Measurements from ENCODE around the gene UXS1. TPM values are rescaled to one million over a fixed set of nuclear protein-coding genes. Genes with fewer than 3 reads are reported as not detected.

UXS1 gene
- polyA plus RNA-seq, 1 donor: 43.0 TPM

GRCh38 chr2:106085181-106085940 is 108.7 kb downstream of the UXS1 start:
- DNase-seq: peak; percentile 38 to 59
- Histone ChIP-seq H3K9me3 (ENCODE audit: control insufficient read depth, low read depth, low read length) (no peaks in the 10 kb centered on the region), H3K27me3 (ENCODE audit: control insufficient read depth, insufficient read depth, low read length) (no peaks in the 10 kb centered on the region), H3K27ac (ENCODE audit: low read length) (no peak overlapping the region), H3K4me3 (ENCODE audit: low read length) (no peak overlapping the region), H3K36me3 (ENCODE audit: control insufficient read depth, insufficient read depth, low read length) (no peaks in the 10 kb centered on the region), H3K4me1 (ENCODE audit: control insufficient read depth, insufficient read depth, low read length) (no peaks in the 10 kb centered on the region)
- WGBS (ENCODE audit: insufficient coverage, low lambda C conversion rate): 50% methylated on average over 2 of the region's 9 CpGs

GRCh38 chr2:106080959-106081358 is 113.1 kb downstream of the UXS1 start:
- H3K36me3 ChIP-seq (ENCODE audit: control insufficient read depth, insufficient read depth, low read length): no peaks in the 10 kb centered on the region
- H3K27me3 ChIP-seq (ENCODE audit: control insufficient read depth, insufficient read depth, low read length): no peaks in the 10 kb centered on the region

GRCh38 chr2:106078096-106078495 is 116.0 kb downstream of the UXS1 start:
- Histone ChIP-seq H3K27ac (ENCODE audit: low read length) (no peak overlapping the region), H3K27me3 (ENCODE audit: control insufficient read depth, insufficient read depth, low read length) (no peaks in the 10 kb centered on the region), H3K4me3 (ENCODE audit: low read length) (no peak overlapping the region), H3K36me3 (ENCODE audit: control insufficient read depth, insufficient read depth, low read length) (no peaks in the 10 kb centered on the region), H3K4me1 (ENCODE audit: control insufficient read depth, insufficient read depth, low read length) (no peaks in the 10 kb centered on the region), H3K9me3 (ENCODE audit: control insufficient read depth, low read depth, low read length) (no peaks in the 10 kb centered on the region)
- no CpG with 5 or more reads among the region's 5 CpGs for WGBS (ENCODE audit: insufficient coverage, low lambda C conversion rate)
- DNase-seq: no peak

More at GRCh38 chr2:106080959-106081358, 113.1 kb downstream of the UXS1 start:
- WGBS (ENCODE audit: insufficient coverage, low lambda C conversion rate): 83% methylated on average over 1 of the region's 6 CpGs
- Histone ChIP-seq H3K9me3 (ENCODE audit: control insufficient read depth, low read depth, low read length) (no peaks in the 10 kb centered on the region), H3K4me1 (ENCODE audit: control insufficient read depth, insufficient read depth, low read length) (no peaks in the 10 kb centered on the region), H3K27ac (ENCODE audit: low read length) (no peak overlapping the region), H3K4me3 (ENCODE audit: low read length) (no peak overlapping the region)
- DNase-seq: no peak

GRCh38 chr2:106076941-106077340 is 117.2 kb downstream of the UXS1 start:
- no peak for DNase-seq
- Histone ChIP-seq H3K27ac (ENCODE audit: low read length) (no peak overlapping the region), H3K27me3 (ENCODE audit: control insufficient read depth, insufficient read depth, low read length) (no peaks in the 10 kb centered on the region), H3K36me3 (ENCODE audit: control insufficient read depth, insufficient read depth, low read length) (no peaks in the 10 kb centered on the region), H3K4me1 (ENCODE audit: control insufficient read depth, insufficient read depth, low read length) (no peaks in the 10 kb centered on the region), H3K4me3 (ENCODE audit: low read length) (no peak overlapping the region), H3K9me3 (ENCODE audit: control insufficient read depth, low read depth, low read length) (no peaks in the 10 kb centered on the region)
- WGBS (ENCODE audit: insufficient coverage, low lambda C conversion rate): no CpG with 5 or more reads among the region's 1 CpG

GRCh38 chr2:106075048-106075447 is 119.1 kb downstream of the UXS1 start:
- H3K27me3 ChIP-seq (ENCODE audit: control insufficient read depth, insufficient read depth, low read length): no peaks in the 10 kb centered on the region
- no peaks in the 10 kb centered on the region for H3K9me3 ChIP-seq (ENCODE audit: control insufficient read depth, low read depth, low read length)
- no peak overlapping the region for H3K27ac ChIP-seq (ENCODE audit: low read length)
- H3K4me3 ChIP-seq (ENCODE audit: low read length): no peak overlapping the region
- H3K36me3 ChIP-seq (ENCODE audit: control insufficient read depth, insufficient read depth, low read length): no peaks in the 10 kb centered on the region
- 83% methylated on average over 1 of the region's 3 CpGs for WGBS (ENCODE audit: insufficient coverage, low lambda C conversion rate)
- no peaks in the 10 kb centered on the region for H3K4me1 ChIP-seq (ENCODE audit: control insufficient read depth, insufficient read depth, low read length)
- DNase-seq: no peak

- Histone ChIP-seq H3K4me1 (ENCODE audit: control insufficient read depth, insufficient read depth, low read length) (no peaks in the 10 kb centered on the region), H3K36me3 (ENCODE audit: control insufficient read depth, insufficient read depth, low read length) (no peaks in the 10 kb centered on the region), H3K4me3 (ENCODE audit: low read length) (no peak overlapping the region), H3K27ac (ENCODE audit: low read length) (no peak overlapping the region), H3K9me3 (ENCODE audit: control insufficient read depth, low read depth, low read length) (no peaks in the 10 kb centered on the region), H3K27me3 (ENCODE audit: control insufficient read depth, insufficient read depth, low read length) (no peaks in the 10 kb centered on the region)
- no CpG with 5 or more reads among the region's 17 CpGs for WGBS (ENCODE audit: insufficient coverage, low lambda C conversion rate)
- no peak for DNase-seq
Observed at GRCh38 chr2:106073678-106074406, 120.3 kb downstream of the UXS1 start.

- Histone ChIP-seq H3K36me3 (ENCODE audit: control insufficient read depth, insufficient read depth, low read length) (no peaks in the 10 kb centered on the region), H3K4me3 (ENCODE audit: low read length) (no peak overlapping the region), H3K27ac (ENCODE audit: low read length) (no peak overlapping the region), H3K9me3 (ENCODE audit: control insufficient read depth, low read depth, low read length) (no peaks in the 10 kb centered on the region), H3K27me3 (ENCODE audit: control insufficient read depth, insufficient read depth, low read length) (peaks cover 23% of the 10 kb centered on the region), H3K4me1 (ENCODE audit: control insufficient read depth, insufficient read depth, low read length) (peaks cover 6% of the 10 kb centered on the region)
- no peak for DNase-seq
- no CpG with 5 or more reads among the region's 4 CpGs for WGBS (ENCODE audit: insufficient coverage, low lambda C conversion rate)
Observed at GRCh38 chr2:106070181-106070580, 123.9 kb downstream of the UXS1 start.

- H3K27me3 ChIP-seq (ENCODE audit: control insufficient read depth, insufficient read depth, low read length): peaks cover 31% of the 10 kb centered on the region
- H3K27ac ChIP-seq (ENCODE audit: low read length): no peak overlapping the region
- H3K4me3 ChIP-seq (ENCODE audit: low read length): no peak overlapping the region
- H3K4me1 ChIP-seq (ENCODE audit: control insufficient read depth, insufficient read depth, low read length): peaks cover 6% of the 10 kb centered on the region
- no peak for DNase-seq
- WGBS (ENCODE audit: insufficient coverage, low lambda C conversion rate): 80% methylated on average over 1 of the region's 4 CpGs
- H3K9me3 ChIP-seq (ENCODE audit: control insufficient read depth, low read depth, low read length): no peaks in the 10 kb centered on the region
- H3K36me3 ChIP-seq (ENCODE audit: control insufficient read depth, insufficient read depth, low read length): no peaks in the 10 kb centered on the region
Observed at GRCh38 chr2:106068451-106068850, 125.7 kb downstream of the UXS1 start.

- WGBS (ENCODE audit: insufficient coverage, low lambda C conversion rate): 80% methylated on average over 2 of the region's 26 CpGs
- Histone ChIP-seq H3K9me3 (ENCODE audit: control insufficient read depth, low read depth, low read length) (no peaks in the 10 kb centered on the region), H3K36me3 (ENCODE audit: control insufficient read depth, insufficient read depth, low read length) (no peaks in the 10 kb centered on the region), H3K4me1 (ENCODE audit: control insufficient read depth, insufficient read depth, low read length) (peaks cover 6% of the 10 kb centered on the region), H3K27me3 (ENCODE audit: control insufficient read depth, insufficient read depth, low read length) (peaks cover 31% of the 10 kb centered on the region), H3K27ac (ENCODE audit: low read length) (no peak overlapping the region), H3K4me3 (ENCODE audit: low read length) (peak overlapping the region; percentile 30)
- DNase-seq: peak in 1 of 2 donors; percentile 41
Observed at GRCh38 chr2:106065983-106066820, 127.9 kb downstream of the UXS1 start.

- Histone ChIP-seq H3K4me1 (ENCODE audit: control insufficient read depth, insufficient read depth, low read length) (peaks cover 6% of the 10 kb centered on the region), H3K4me3 (ENCODE audit: low read length) (peak overlapping the region; percentile 30), H3K9me3 (ENCODE audit: control insufficient read depth, low read depth, low read length) (no peaks in the 10 kb centered on the region), H3K36me3 (ENCODE audit: control insufficient read depth, insufficient read depth, low read length) (no peaks in the 10 kb centered on the region), H3K27ac (ENCODE audit: low read length) (no peak overlapping the region), H3K27me3 (ENCODE audit: control insufficient read depth, insufficient read depth, low read length) (peaks cover 31% of the 10 kb centered on the region)
- peak in 1 of 2 donors; percentile 18 for DNase-seq
- WGBS (ENCODE audit: insufficient coverage, low lambda C conversion rate): no CpG with 5 or more reads among the region's 68 CpGs
Observed at GRCh38 chr2:106065268-106065982, 128.7 kb downstream of the UXS1 start.
